ENCODE results near the gene EFNA3. TPM values are rescaled to one million over a fixed set of nuclear protein-coding genes. Genes with fewer than 3 reads are reported as not detected.

The EFNA3 gene
- total and polyA plus RNA-seq, 2 experiments from 2014 or later: 10.3 to 13.6 TPM

DNA sequence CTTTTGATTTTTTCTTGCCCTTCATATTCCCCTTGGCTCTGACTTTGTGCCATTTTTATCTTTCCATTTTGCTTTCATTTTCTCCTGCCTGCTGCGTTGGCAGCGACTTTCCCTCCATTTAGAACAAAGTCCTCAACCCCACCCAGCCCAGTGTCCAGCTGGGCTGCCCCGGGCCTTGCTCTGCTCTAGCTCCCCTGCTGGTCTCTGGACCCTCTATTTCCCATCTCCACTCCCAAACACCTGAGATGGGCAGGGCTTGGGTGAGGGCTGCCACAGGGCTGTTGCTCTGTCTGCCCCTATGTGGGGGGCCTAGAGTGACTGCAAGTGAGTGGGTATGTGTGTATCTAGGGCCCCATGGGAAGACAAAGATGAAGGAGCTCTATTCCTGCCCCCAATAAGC is 34.8 kb upstream of the EFNA3 start (continued):
- TF ChIP-seq, protein P1, sequence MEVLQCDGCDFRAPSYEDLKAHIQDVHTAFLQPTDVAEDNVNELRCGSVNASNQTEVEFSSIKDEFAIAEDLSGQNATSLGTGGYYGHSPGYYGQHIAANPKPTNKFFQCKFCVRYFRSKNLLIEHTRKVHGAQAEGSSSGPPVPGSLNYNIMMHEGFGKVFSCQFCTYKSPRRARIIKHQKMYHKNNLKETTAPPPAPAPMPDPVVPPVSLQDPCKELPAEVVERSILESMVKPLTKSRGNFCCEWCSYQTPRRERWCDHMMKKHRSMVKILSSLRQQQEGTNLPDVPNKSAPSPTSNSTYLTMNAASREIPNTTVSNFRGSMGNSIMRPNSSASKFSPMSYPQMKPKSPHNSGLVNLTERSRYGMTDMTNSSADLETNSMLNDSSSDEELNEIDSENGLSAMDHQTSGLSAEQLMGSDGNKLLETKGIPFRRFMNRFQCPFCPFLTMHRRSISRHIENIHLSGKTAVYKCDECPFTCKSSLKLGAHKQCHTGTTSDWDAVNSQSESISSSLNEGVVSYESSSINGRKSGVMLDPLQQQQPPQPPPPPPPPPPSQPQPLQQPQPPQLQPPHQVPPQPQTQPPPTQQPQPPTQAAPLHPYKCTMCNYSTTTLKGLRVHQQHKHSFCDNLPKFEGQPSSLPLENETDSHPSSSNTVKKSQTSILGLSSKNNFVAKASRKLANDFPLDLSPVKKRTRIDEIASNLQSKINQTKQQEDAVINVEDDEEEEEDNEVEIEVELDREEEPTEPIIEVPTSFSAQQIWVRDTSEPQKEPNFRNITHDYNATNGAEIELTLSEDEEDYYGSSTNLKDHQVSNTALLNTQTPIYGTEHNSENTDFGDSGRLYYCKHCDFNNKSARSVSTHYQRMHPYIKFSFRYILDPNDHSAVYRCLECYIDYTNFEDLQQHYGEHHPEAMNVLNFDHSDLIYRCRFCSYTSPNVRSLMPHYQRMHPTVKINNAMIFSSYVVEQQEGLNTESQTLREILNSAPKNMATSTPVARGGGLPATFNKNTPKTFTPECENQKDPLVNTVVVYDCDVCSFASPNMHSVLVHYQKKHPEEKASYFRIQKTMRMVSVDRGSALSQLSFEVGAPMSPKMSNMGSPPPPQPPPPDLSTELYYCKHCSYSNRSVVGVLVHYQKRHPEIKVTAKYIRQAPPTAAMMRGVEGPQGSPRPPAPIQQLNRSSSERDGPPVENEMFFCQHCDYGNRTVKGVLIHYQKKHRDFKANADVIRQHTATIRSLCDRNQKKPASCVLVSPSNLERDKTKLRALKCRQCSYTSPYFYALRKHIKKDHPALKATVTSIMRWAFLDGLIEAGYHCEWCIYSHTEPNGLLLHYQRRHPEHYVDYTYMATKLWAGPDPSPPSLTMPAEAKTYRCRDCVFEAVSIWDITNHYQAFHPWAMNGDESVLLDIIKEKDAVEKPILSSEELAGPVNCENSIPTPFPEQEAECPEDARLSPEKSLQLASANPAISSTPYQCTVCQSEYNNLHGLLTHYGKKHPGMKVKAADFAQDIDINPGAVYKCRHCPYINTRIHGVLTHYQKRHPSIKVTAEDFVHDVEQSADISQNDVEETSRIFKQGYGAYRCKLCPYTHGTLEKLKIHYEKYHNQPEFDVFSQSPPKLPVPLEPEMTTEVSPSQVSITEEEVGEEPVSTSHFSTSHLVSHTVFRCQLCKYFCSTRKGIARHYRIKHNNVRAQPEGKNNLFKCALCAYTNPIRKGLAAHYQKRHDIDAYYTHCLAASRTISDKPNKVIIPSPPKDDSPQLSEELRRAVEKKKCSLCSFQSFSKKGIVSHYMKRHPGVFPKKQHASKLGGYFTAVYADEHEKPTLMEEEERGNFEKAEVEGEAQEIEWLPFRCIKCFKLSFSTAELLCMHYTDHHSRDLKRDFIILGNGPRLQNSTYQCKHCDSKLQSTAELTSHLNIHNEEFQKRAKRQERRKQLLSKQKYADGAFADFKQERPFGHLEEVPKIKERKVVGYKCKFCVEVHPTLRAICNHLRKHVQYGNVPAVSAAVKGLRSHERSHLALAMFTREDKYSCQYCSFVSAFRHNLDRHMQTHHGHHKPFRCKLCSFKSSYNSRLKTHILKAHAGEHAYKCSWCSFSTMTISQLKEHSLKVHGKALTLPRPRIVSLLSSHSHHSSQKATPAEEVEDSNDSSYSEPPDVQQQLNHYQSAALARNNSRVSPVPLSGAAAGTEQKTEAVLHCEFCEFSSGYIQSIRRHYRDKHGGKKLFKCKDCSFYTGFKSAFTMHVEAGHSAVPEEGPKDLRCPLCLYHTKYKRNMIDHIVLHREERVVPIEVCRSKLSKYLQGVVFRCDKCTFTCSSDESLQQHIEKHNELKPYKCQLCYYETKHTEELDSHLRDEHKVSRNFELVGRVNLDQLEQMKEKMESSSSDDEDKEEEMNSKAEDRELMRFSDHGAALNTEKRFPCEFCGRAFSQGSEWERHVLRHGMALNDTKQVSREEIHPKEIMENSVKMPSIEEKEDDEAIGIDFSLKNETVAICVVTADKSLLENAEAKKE (CRISPR knock-in tag; IDR thresholded peaks at IDR 0.05): no peak
- no peak for TF ChIP-seq EZH2phosphoT487 (IDR thresholded peaks at IDR 0.05; ENCODE audit: unreplicated experiment)
- no peak for TF ChIP-seq STAT1 (IDR thresholded peaks at IDR 0.05; ENCODE audit: unreplicated experiment)
- TF ChIP-seq EZH2 (IDR thresholded peaks at IDR 0.05; ENCODE audit: low read depth, unreplicated experiment): no peak
- no peak for TF ChIP-seq ZNF331 (CRISPR knock-in tag; IDR thresholded peaks at IDR 0.05; ENCODE audit: low read depth)
- TF ChIP-seq NANOG (IDR thresholded peaks at IDR 0.05; ENCODE audit: borderline replicate concordance): no peak

DNA sequence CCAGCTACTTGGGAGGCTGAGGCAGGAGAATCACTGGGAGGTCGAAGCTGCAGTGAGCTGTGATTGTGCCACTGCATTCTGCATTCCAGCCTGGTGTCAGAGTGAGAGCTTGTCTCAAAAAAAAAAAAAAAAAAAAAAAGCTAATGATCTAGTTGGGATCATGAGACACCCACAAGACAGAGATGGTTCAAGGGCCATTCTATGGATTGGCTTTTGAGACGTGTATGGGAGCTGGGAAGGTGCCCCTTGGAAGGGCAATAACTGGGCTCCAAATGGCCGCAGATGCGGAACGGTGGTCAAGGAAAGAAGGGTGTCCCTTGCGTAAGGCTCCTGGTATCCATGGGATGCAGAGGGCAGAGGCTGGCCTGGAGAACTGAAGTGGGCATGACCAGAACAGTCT is 34.3 kb upstream of the EFNA3 start:
- no peak for ATAC-seq
- H3K4me2 ChIP-seq: no peak overlapping the region
- TF ChIP-seq EZH2phosphoT487 (IDR thresholded peaks at IDR 0.05; ENCODE audit: unreplicated experiment) (no peak), STAT1 (IDR thresholded peaks at IDR 0.05; ENCODE audit: unreplicated experiment) (no peak), NANOG (IDR thresholded peaks at IDR 0.05; ENCODE audit: borderline replicate concordance) (no peak)
- TF ChIP-seq, protein P2, sequence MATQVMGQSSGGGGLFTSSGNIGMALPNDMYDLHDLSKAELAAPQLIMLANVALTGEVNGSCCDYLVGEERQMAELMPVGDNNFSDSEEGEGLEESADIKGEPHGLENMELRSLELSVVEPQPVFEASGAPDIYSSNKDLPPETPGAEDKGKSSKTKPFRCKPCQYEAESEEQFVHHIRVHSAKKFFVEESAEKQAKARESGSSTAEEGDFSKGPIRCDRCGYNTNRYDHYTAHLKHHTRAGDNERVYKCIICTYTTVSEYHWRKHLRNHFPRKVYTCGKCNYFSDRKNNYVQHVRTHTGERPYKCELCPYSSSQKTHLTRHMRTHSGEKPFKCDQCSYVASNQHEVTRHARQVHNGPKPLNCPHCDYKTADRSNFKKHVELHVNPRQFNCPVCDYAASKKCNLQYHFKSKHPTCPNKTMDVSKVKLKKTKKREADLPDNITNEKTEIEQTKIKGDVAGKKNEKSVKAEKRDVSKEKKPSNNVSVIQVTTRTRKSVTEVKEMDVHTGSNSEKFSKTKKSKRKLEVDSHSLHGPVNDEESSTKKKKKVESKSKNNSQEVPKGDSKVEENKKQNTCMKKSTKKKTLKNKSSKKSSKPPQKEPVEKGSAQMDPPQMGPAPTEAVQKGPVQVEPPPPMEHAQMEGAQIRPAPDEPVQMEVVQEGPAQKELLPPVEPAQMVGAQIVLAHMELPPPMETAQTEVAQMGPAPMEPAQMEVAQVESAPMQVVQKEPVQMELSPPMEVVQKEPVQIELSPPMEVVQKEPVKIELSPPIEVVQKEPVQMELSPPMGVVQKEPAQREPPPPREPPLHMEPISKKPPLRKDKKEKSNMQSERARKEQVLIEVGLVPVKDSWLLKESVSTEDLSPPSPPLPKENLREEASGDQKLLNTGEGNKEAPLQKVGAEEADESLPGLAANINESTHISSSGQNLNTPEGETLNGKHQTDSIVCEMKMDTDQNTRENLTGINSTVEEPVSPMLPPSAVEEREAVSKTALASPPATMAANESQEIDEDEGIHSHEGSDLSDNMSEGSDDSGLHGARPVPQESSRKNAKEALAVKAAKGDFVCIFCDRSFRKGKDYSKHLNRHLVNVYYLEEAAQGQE (IDR thresholded peaks at IDR 0.05; ENCODE audit: unreplicated experiment): no peak

More for the DNA sequence above, 34.3 kb upstream of the EFNA3 start:
- no peaks in the 10 kb centered on the region for H3K9me2 ChIP-seq (ENCODE audit: insufficient read depth)
- Mint-ChIP-seq H3K4me1 (peaks cover 40% of the 10 kb centered on the region), H3K27ac (no peak overlapping the region), H3K27me3 (ENCODE audit: insufficient read depth, low read depth, poor library complexity) (peaks cover 23% of the 10 kb centered on the region), H3K9me3 (no peaks in the 10 kb centered on the region; the same call in 2 of the 3 replicates), H3K4me3 (no peak overlapping the region; the same call in 2 of the 3 replicates), H3K36me3 (ENCODE audit: low read depth) (no peaks in the 10 kb centered on the region)
- no peaks in the 10 kb centered on the region for H4K20me1 ChIP-seq (replicated peaks; ENCODE audit: insufficient read depth)
- no peak overlapping the region for H3K27ac ChIP-seq (ENCODE audit: low read depth)
- H3K27me3 ChIP-seq (ENCODE audit: insufficient read depth): no peaks in the 10 kb centered on the region
- peaks cover 5% of the 10 kb centered on the region; the same call in 1 of the 2 replicates for H3K4me1 ChIP-seq (ENCODE audit: insufficient read depth)
- H3K4me3 ChIP-seq: no peak overlapping the region
- H3K36me3 ChIP-seq (ENCODE audit: insufficient read depth): no peaks in the 10 kb centered on the region
- no peak for DNase-seq (ENCODE audit: low spot score)
- no peaks in the 10 kb centered on the region for H3K79me2 ChIP-seq (replicated peaks; ENCODE audit: insufficient read depth)
- 0 out of 2 replicates have a peak, but pooled peaks cover 3% of the 10 kb centered on the region for H3F3A ChIP-seq (replicated peaks; ENCODE audit: low read depth)
- H2AFZ ChIP-seq: no peak overlapping the region
